ENCODE measurements around the gene PTGES2.

Gene PTGES2

DNA sequence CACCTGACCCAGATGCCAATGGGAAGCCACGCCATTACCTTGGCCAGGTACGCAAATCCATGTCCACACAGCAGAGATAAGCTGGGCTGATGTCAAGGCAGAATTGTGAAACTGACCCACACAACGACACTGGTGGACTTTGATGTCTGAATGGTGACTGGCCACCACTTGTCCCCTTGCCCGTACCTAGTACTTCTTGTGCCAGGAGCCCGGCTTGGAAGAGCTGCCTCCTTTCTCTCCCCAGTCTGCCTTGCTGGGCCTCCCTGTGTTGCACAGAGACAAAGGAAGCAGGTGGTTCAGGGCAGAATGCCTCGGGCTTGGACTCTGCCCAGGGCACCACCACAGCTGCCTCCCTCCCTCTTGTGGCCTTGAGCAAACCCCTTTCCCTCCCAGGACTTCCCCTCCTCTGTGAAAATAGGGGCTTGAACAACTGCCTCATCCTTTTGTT lies 23.3 kb downstream of the PTGES2 start:
- no peak overlapping the region for H4K8ac ChIP-seq (ENCODE audit: low read depth, low read length)
- H3K36me3 ChIP-seq (ENCODE audit: control insufficient read depth in 1 of 2, insufficient read depth in 2 of 2, low read length in 2 of 2) = peaks cover 66 to 67% of the 10 kb centered on the region in 2 experiments
- no peak overlapping the region for H2BK5ac ChIP-seq (ENCODE audit: low read depth, low read length, poor library complexity)
- no peak overlapping the region for H2BK12ac ChIP-seq (ENCODE audit: low read length)
- no peak overlapping the region for H3K27ac ChIP-seq (ENCODE audit: low read depth, low read length)
- no peak overlapping the region for H2BK120ac ChIP-seq (ENCODE audit: insufficient read depth, low read length, poor library complexity)
- no CpG with 5 or more reads among the region's 6 CpGs for WGBS (ENCODE audit: extremely low coverage, insufficient coverage, insufficient read length)
- no peaks in the 10 kb centered on the region for H3K27me3 ChIP-seq (ENCODE audit: insufficient read depth, low read length)
- H4K12ac ChIP-seq (ENCODE audit: low read depth, low read length) = no peak overlapping the region
- H3K4me3 ChIP-seq (ENCODE audit: low read depth, low read length) = no peak overlapping the region
- no peaks in the 10 kb centered on the region for H3K9me3 ChIP-seq (ENCODE audit: insufficient read depth, low read depth, low read length)
- no peak overlapping the region for H3K4me2 ChIP-seq (ENCODE audit: low read length)
- peaks cover 7% of the 10 kb centered on the region for H3K79me1 ChIP-seq (ENCODE audit: low read length)
- peak in 1 of 2 donors; percentile 64 for DNase-seq
- no peak overlapping the region for H4K91ac ChIP-seq (ENCODE audit: low read depth, low read length)
- H2AK5ac ChIP-seq (ENCODE audit: low read length) = no peak overlapping the region
- H3K14ac ChIP-seq (ENCODE audit: low read length) = no peak overlapping the region
- H3K79me2 ChIP-seq (ENCODE audit: control insufficient read depth, insufficient read depth, low read length, poor library complexity) = peaks cover 4% of the 10 kb centered on the region
- H3K4me1 ChIP-seq (ENCODE audit: control insufficient read depth in 1 of 2, insufficient read depth in 2 of 2, low read length in 2 of 2) = peaks cover 18 to 24% of the 10 kb centered on the region in 2 experiments
- no peak overlapping the region for H3K4ac ChIP-seq (ENCODE audit: low read depth, low read length)
- no peak overlapping the region for H3K23ac ChIP-seq (ENCODE audit: low read length)
- H3K18ac ChIP-seq (ENCODE audit: low read length) = no peak overlapping the region
- no peak overlapping the region for H2AFZ ChIP-seq (ENCODE audit: insufficient read depth, low read length, poor library complexity)
- H3K9ac ChIP-seq (ENCODE audit: low read length) = no peak overlapping the region

- H2BK5ac ChIP-seq (ENCODE audit: low read depth, low read length, poor library complexity) = no peak overlapping the region
- H4K8ac ChIP-seq (ENCODE audit: low read depth, low read length) = no peak overlapping the region
- no peak overlapping the region for H4K12ac ChIP-seq (ENCODE audit: low read depth, low read length)
- H3K79me1 ChIP-seq (ENCODE audit: low read length) = peaks cover 12% of the 10 kb centered on the region
- H3K27me3 ChIP-seq (ENCODE audit: insufficient read depth, low read length) = no peaks in the 10 kb centered on the region
- no peak overlapping the region for H3K18ac ChIP-seq (ENCODE audit: low read length)
- H3K9ac ChIP-seq (ENCODE audit: low read length) = no peak overlapping the region
- WGBS (ENCODE audit: extremely low coverage, insufficient coverage, insufficient read length) = no CpG with 5 or more reads among the region's 8 CpGs
- peaks cover 7% of the 10 kb centered on the region for H3K79me2 ChIP-seq (ENCODE audit: control insufficient read depth, insufficient read depth, low read length, poor library complexity)
- no peaks in the 10 kb centered on the region for H3K9me3 ChIP-seq (ENCODE audit: insufficient read depth, low read depth, low read length)
- no peak overlapping the region for H2AK5ac ChIP-seq (ENCODE audit: low read length)
- H3K4ac ChIP-seq (ENCODE audit: low read depth, low read length) = no peak overlapping the region
- peaks cover 64 to 66% of the 10 kb centered on the region in 2 experiments for H3K36me3 ChIP-seq (ENCODE audit: control insufficient read depth in 1 of 2, insufficient read depth in 2 of 2, low read length in 2 of 2)
- no peak overlapping the region for H3K27ac ChIP-seq (ENCODE audit: low read depth, low read length)
- no peak overlapping the region for H4K91ac ChIP-seq (ENCODE audit: low read depth, low read length)
- no peak overlapping the region for H2BK12ac ChIP-seq (ENCODE audit: low read length)
- DNase-seq = peak in 1 of 2 donors; percentile 49
- H3K23ac ChIP-seq (ENCODE audit: low read length) = no peak overlapping the region
- peaks cover 22 to 27% of the 10 kb centered on the region in 2 experiments for H3K4me1 ChIP-seq (ENCODE audit: control insufficient read depth in 1 of 2, insufficient read depth in 2 of 2, low read length in 2 of 2)
- H3K4me3 ChIP-seq (ENCODE audit: low read depth, low read length) = no peak overlapping the region
- no peak overlapping the region for H2AFZ ChIP-seq (ENCODE audit: insufficient read depth, low read length, poor library complexity)
- no peak overlapping the region for H3K14ac ChIP-seq (ENCODE audit: low read length)
- no peak overlapping the region for H2BK120ac ChIP-seq (ENCODE audit: insufficient read depth, low read length, poor library complexity)
- H3K4me2 ChIP-seq (ENCODE audit: low read length) = no peak overlapping the region
These were observed 24.0 kb downstream of the PTGES2 start for GRCh38 chr9:128103589-128103962.

GRCh38 chr9:128102861-128103588 lies 24.5 kb downstream of the PTGES2 start:
- Histone ChIP-seq H3K4ac (ENCODE audit: low read depth, low read length) (no peak overlapping the region), H3K36me3 (ENCODE audit: control insufficient read depth in 1 of 2, insufficient read depth in 2 of 2, low read length in 2 of 2) (peaks cover 60 to 62% of the 10 kb centered on the region in 2 experiments), H3K23ac (ENCODE audit: low read length) (no peak overlapping the region), H2BK12ac (ENCODE audit: low read length) (no peak overlapping the region), H2AK5ac (ENCODE audit: low read length) (no peak overlapping the region), H3K9me3 (ENCODE audit: insufficient read depth, low read depth, low read length) (no peaks in the 10 kb centered on the region), H2BK120ac (ENCODE audit: insufficient read depth, low read length, poor library complexity) (no peak overlapping the region), H3K79me1 (ENCODE audit: low read length) (peaks cover 16% of the 10 kb centered on the region), H3K14ac (ENCODE audit: low read length) (no peak overlapping the region), H3K27ac (ENCODE audit: low read depth, low read length) (no peak overlapping the region), H4K12ac (ENCODE audit: low read depth, low read length) (no peak overlapping the region), H2AFZ (ENCODE audit: insufficient read depth, low read length, poor library complexity) (no peak overlapping the region), H3K4me1 (ENCODE audit: control insufficient read depth in 1 of 2, insufficient read depth in 2 of 2, low read length in 2 of 2) (peaks cover 22 to 27% of the 10 kb centered on the region in 2 experiments), H3K27me3 (ENCODE audit: insufficient read depth, low read length) (no peaks in the 10 kb centered on the region), H3K9ac (ENCODE audit: low read length) (no peak overlapping the region), H3K4me3 (ENCODE audit: low read depth, low read length) (no peak overlapping the region), H3K79me2 (ENCODE audit: control insufficient read depth, insufficient read depth, low read length, poor library complexity) (peaks cover 10% of the 10 kb centered on the region), H4K91ac (ENCODE audit: low read depth, low read length) (no peak overlapping the region), H4K8ac (ENCODE audit: low read depth, low read length) (no peak overlapping the region), H3K18ac (ENCODE audit: low read length) (no peak overlapping the region), H2BK5ac (ENCODE audit: low read depth, low read length, poor library complexity) (no peak overlapping the region), H3K4me2 (ENCODE audit: low read length) (no peak overlapping the region)
- WGBS (ENCODE audit: extremely low coverage, insufficient coverage, insufficient read length) = no CpG with 5 or more reads among the region's 23 CpGs
- peak in 1 of 2 donors; percentile 45 for DNase-seq

GRCh38 chr9:128102196-128102595 lies 25.3 kb downstream of the PTGES2 start:
- no CpG with 5 or more reads among the region's 13 CpGs for WGBS (ENCODE audit: extremely low coverage, insufficient coverage, insufficient read length)
- Histone ChIP-seq H2AFZ (ENCODE audit: insufficient read depth, low read length, poor library complexity) (no peak overlapping the region), H3K79me1 (ENCODE audit: low read length) (peaks cover 23% of the 10 kb centered on the region), H3K9me3 (ENCODE audit: insufficient read depth, low read depth, low read length) (no peaks in the 10 kb centered on the region), H3K23ac (ENCODE audit: low read length) (no peak overlapping the region), H3K4me1 (ENCODE audit: control insufficient read depth in 1 of 2, insufficient read depth in 2 of 2, low read length in 2 of 2) (peaks cover 30 to 31% of the 10 kb centered on the region in 2 experiments), H3K4me3 (ENCODE audit: low read depth, low read length) (no peak overlapping the region), H3K4me2 (ENCODE audit: low read length) (no peak overlapping the region), H3K36me3 (ENCODE audit: control insufficient read depth in 1 of 2, insufficient read depth in 2 of 2, low read length in 2 of 2) (peaks cover 52 to 53% of the 10 kb centered on the region in 2 experiments), H4K91ac (ENCODE audit: low read depth, low read length) (no peak overlapping the region), H2BK5ac (ENCODE audit: low read depth, low read length, poor library complexity) (no peak overlapping the region), H3K4ac (ENCODE audit: low read depth, low read length) (no peak overlapping the region), H4K8ac (ENCODE audit: low read depth, low read length) (no peak overlapping the region), H2AK5ac (ENCODE audit: low read length) (no peak overlapping the region), H3K27me3 (ENCODE audit: insufficient read depth, low read length) (no peaks in the 10 kb centered on the region), H4K12ac (ENCODE audit: low read depth, low read length) (no peak overlapping the region), H3K79me2 (ENCODE audit: control insufficient read depth, insufficient read depth, low read length, poor library complexity) (peaks cover 12% of the 10 kb centered on the region), H3K14ac (ENCODE audit: low read length) (no peak overlapping the region), H3K27ac (ENCODE audit: low read depth, low read length) (no peak overlapping the region), H2BK12ac (ENCODE audit: low read length) (no peak overlapping the region), H3K9ac (ENCODE audit: low read length) (no peak overlapping the region), H2BK120ac (ENCODE audit: insufficient read depth, low read length, poor library complexity) (no peak overlapping the region), H3K18ac (ENCODE audit: low read length) (no peak overlapping the region)
- DNase-seq = no peak

Data from trophoblast cell (in vitro differentiated cells and primary cell).